DOHH2 (cell line): ENCODE measurements around the gene IL1RAPL1.

Experiments used
- H3F3A ChIP-seq: fragments of 200-600 bp; sonication (generic), shearing (Covaris generic); 2 replicates; pipeline ENCODE4 v1.6.0; 2016; ENCODE audit warnings: antibody characterized with exemption, mild to moderate bottlenecking; ENCODE audit not compliant: control insufficient read depth, insufficient read depth
- H3K27ac ChIP-seq: fragments of 200-600 bp; sonication (generic); 2 replicates; pipeline ENCODE4 v1.5.1; 2014; ENCODE audit warnings: low read depth, mild to moderate bottlenecking, low read length, moderate library complexity
- H3K27me3 ChIP-seq: fragments of 200-600 bp; sonication (generic); 2 replicates; pipeline ENCODE4 v1.6.1; 2014; ENCODE audit warnings: mild to moderate bottlenecking, low read length, mixed read lengths; ENCODE audit not compliant: control insufficient read depth
- H3K36me3 ChIP-seq: fragments of 200-600 bp; sonication (generic); 2 replicates; pipeline ENCODE4 v1.6.1; 2014; ENCODE audit warnings: mild to moderate bottlenecking, low read length, moderate library complexity, mixed read lengths; ENCODE audit not compliant: control insufficient read depth
- H3K4me1 ChIP-seq: fragments of 200-600 bp; sonication (generic); 2 replicates; pipeline ENCODE4 v1.6.1; 2014; ENCODE audit warnings: mild to moderate bottlenecking, low read length, mixed read lengths; ENCODE audit not compliant: control insufficient read depth
- H3K4me2 ChIP-seq: fragments of 200-600 bp; sonication (generic); 2 replicates; pipeline ENCODE4 v1.6.0; 2014; ENCODE audit warnings: mild to moderate bottlenecking, low read length, moderate library complexity
- H3K4me3 ChIP-seq: fragments of 200-600 bp; sonication (generic); 2 replicates; pipeline ENCODE4 v1.5.1; 2014; ENCODE audit warnings: mild to moderate bottlenecking, low read length, mixed read lengths
- H3K79me2 ChIP-seq: fragments of 200-600 bp; sonication (generic); 2 replicates; pipeline ENCODE4 v1.6.1; 2014; ENCODE audit warnings: mild to moderate bottlenecking, low read length, mixed read lengths; ENCODE audit not compliant: control insufficient read depth
- H3K9me2 ChIP-seq: fragments of 200-600 bp; sonication (generic); replicated peaks from 2 replicates; pipeline ENCODE4 v1.6.1; 2014; ENCODE audit warnings: mild to moderate bottlenecking, low read length, mixed read lengths; ENCODE audit not compliant: control insufficient read depth
- H3K9me3 ChIP-seq: fragments of 200-600 bp; sonication (generic); 2 replicates; pipeline ENCODE4 v1.6.1; 2014; ENCODE audit warnings: antibody characterized with exemption, low read length, mixed read lengths; ENCODE audit not compliant: control insufficient read depth, insufficient read depth
- H4K20me1 ChIP-seq: fragments of 200-600 bp; sonication (generic); 2 replicates; pipeline ENCODE4 v1.6.0; 2014; ENCODE audit warnings: low read depth, mild to moderate bottlenecking, antibody characterized with exemption, low read length, moderate library complexity; ENCODE audit not compliant: control insufficient read depth, insufficient read depth
- CTCF ChIP-seq: fragments of 200-600 bp; sonication (generic); IDR thresholded peaks from one replicate; pipeline ENCODE4 v1.5.1; 2014; ENCODE audit warnings: antibody characterized with exemption, mild to moderate bottlenecking, low read depth, low read length; ENCODE audit not compliant: poor library complexity, severe bottlenecking
- EZH2phosphoT487 ChIP-seq: fragments of 200-600 bp; sonication (generic); IDR thresholded peaks from 2 replicates; pipeline ENCODE4 v1.6.1; 2017; ENCODE audit warnings: borderline replicate concordance, mild to moderate bottlenecking, antibody characterized with exemption, low read length, moderate library complexity, mixed read lengths

IL1RAPL1 gene

GRCh38 chrX:28591542-28591941 lies 4.3 kb downstream of the IL1RAPL1 start:
- Histone ChIP-seq H3K4me3 (no peak overlapping the region), H3K4me1 (no peaks in the 10 kb centered on the region), H3K9me3 (no peaks in the 10 kb centered on the region), H3K79me2 (no peaks in the 10 kb centered on the region), H3K36me3 (no peaks in the 10 kb centered on the region), H3K27me3 (no peaks in the 10 kb centered on the region), H3K9me2 (no peaks in the 10 kb centered on the region), H3K27ac (no peak overlapping the region), H4K20me1 (no peaks in the 10 kb centered on the region), H3K4me2 (no peak overlapping the region), H3F3A (no peaks in the 10 kb centered on the region)
- no peak for TF ChIP-seq EZH2phosphoT487

GRCh38 chrX:28595346-28595745 lies 8.1 kb downstream of the IL1RAPL1 start:
- H3K9me2 ChIP-seq, result no peaks in the 10 kb centered on the region
- H3K36me3 ChIP-seq, result no peaks in the 10 kb centered on the region
- no peaks in the 10 kb centered on the region for H3K4me1 ChIP-seq
- TF ChIP-seq CTCF (no peak), EZH2phosphoT487 (no peak)
- H3K27ac ChIP-seq, result no peak overlapping the region
- no peaks in the 10 kb centered on the region for H3F3A ChIP-seq
- no peaks in the 10 kb centered on the region for H3K9me3 ChIP-seq
- no peak overlapping the region for H3K4me2 ChIP-seq
- no peaks in the 10 kb centered on the region for H4K20me1 ChIP-seq
- no peaks in the 10 kb centered on the region for H3K27me3 ChIP-seq
- H3K4me3 ChIP-seq, result no peak overlapping the region
- no peaks in the 10 kb centered on the region for H3K79me2 ChIP-seq

GRCh38 chrX:28599957-28600356 lies 12.7 kb downstream of the IL1RAPL1 start:
- Histone ChIP-seq H3K4me1 (no peaks in the 10 kb centered on the region), H3K9me3 (no peaks in the 10 kb centered on the region), H3K4me2 (no peak overlapping the region), H4K20me1 (no peaks in the 10 kb centered on the region), H3K79me2 (no peaks in the 10 kb centered on the region), H3F3A (no peaks in the 10 kb centered on the region), H3K4me3 (no peak overlapping the region), H3K27ac (no peak overlapping the region), H3K27me3 (no peaks in the 10 kb centered on the region), H3K36me3 (no peaks in the 10 kb centered on the region), H3K9me2 (no peaks in the 10 kb centered on the region)
- no peak for TF ChIP-seq CTCF
- TF ChIP-seq EZH2phosphoT487, result no peak

- Histone ChIP-seq H3K79me2 (no peaks in the 10 kb centered on the region), H4K20me1 (no peaks in the 10 kb centered on the region), H3K36me3 (no peaks in the 10 kb centered on the region), H3K9me3 (no peaks in the 10 kb centered on the region), H3K4me3 (no peak overlapping the region), H3F3A (no peaks in the 10 kb centered on the region), H3K27me3 (no peaks in the 10 kb centered on the region), H3K4me1 (no peaks in the 10 kb centered on the region), H3K9me2 (no peaks in the 10 kb centered on the region), H3K27ac (no peak overlapping the region), H3K4me2 (no peak overlapping the region)
- no peak for TF ChIP-seq EZH2phosphoT487
- TF ChIP-seq CTCF, result no peak
Measured at GRCh38 chrX:28609003-28609402, 21.8 kb downstream of the IL1RAPL1 start.
